GM23248 (cell line): ENCODE measurements around the gene DOCK10. TPM values are rescaled to one million over a fixed set of nuclear protein-coding genes. Genes with fewer than 3 reads are reported as not detected.

ENCODE experiments used
- DNase-seq: peaks from one replicate; pipeline ENCODE4 v3.0.0-alpha.2; 2015
- H2AFZ ChIP-seq: fragments of 200-600 bp; sonication (generic); 2 replicates; pipeline ENCODE4 v1.6.1; 2016; ENCODE audit warnings: antibody characterized with exemption
- H3F3A ChIP-seq: fragments of 200-600 bp; sonication (generic); 2 replicates; pipeline ENCODE4 v1.6.1; 2016; ENCODE audit warnings: mild to moderate bottlenecking, antibody characterized with exemption, mixed run types; ENCODE audit not compliant: insufficient read depth
- H3K27ac ChIP-seq: fragments of 200-600 bp; sonication (generic); 2 replicates; pipeline ENCODE4 v1.5.1; 2016; ENCODE audit warnings: mild to moderate bottlenecking
- H3K27me3 ChIP-seq: fragments of 200-600 bp; sonication (generic); replicated peaks from 2 replicates; pipeline ENCODE4 v1.6.1; 2016; ENCODE audit warnings: mild to moderate bottlenecking; ENCODE audit not compliant: insufficient read depth
- H3K36me3 ChIP-seq: fragments of 200-600 bp; sonication (generic); 2 replicates; pipeline ENCODE4 v1.6.1; 2016; ENCODE audit warnings: low read depth, mild to moderate bottlenecking
- H3K4me1 ChIP-seq: fragments of 200-600 bp; sonication (generic); 2 replicates; pipeline ENCODE4 v1.6.1; 2016; ENCODE audit warnings: mild to moderate bottlenecking; ENCODE audit not compliant: insufficient read depth
- H3K4me2 ChIP-seq: fragments of 200-600 bp; sonication (generic); one replicate; pipeline ENCODE4 v1.6.1; 2016; ENCODE audit warnings: mild to moderate bottlenecking; ENCODE audit not compliant: unreplicated experiment
- H3K4me3 ChIP-seq: fragments of 200-600 bp; sonication (generic); 2 replicates; pipeline ENCODE4 v1.5.1; 2016; ENCODE audit warnings: mild to moderate bottlenecking
- H3K79me2 ChIP-seq: fragments of 200-600 bp; sonication (generic); 2 replicates; pipeline ENCODE4 v1.6.1; 2016; ENCODE audit warnings: mild to moderate bottlenecking; ENCODE audit not compliant: insufficient read depth
- H3K9ac ChIP-seq: fragments of 200-600 bp; sonication (generic); 2 replicates; pipeline ENCODE4 v1.6.1; 2016; ENCODE audit warnings: mild to moderate bottlenecking
- H3K9me2 ChIP-seq: fragments of 200-600 bp; sonication (generic); 2 replicates; pipeline ENCODE4 v1.6.1; 2016; ENCODE audit warnings: mixed run types, mild to moderate bottlenecking, moderate library complexity; ENCODE audit not compliant: insufficient read depth
- H3K9me3 ChIP-seq: fragments of 200-600 bp; sonication (generic); one replicate; pipeline ENCODE4 v1.6.1; 2017; ENCODE audit warnings: low read depth
- H4K20me1 ChIP-seq: fragments of 200-600 bp; sonication (generic); 2 replicates; pipeline ENCODE4 v1.6.0; 2016; ENCODE audit not compliant: insufficient read depth
- EZH2 ChIP-seq: fragments of 200-600 bp; sonication (generic); IDR thresholded peaks from 2 replicates; pipeline ENCODE4 v1.6.1; 2018; ENCODE audit warnings: antibody characterized with exemption, mild to moderate bottlenecking; ENCODE audit not compliant: insufficient read depth, poor library complexity, severe bottlenecking
- EZH2phosphoT487 ChIP-seq: fragments of 200-600 bp; sonication (generic); IDR thresholded peaks from 2 replicates; pipeline ENCODE4 v1.6.1; 2018; ENCODE audit warnings: antibody characterized with exemption, moderate library complexity, mild to moderate bottlenecking, low read depth; ENCODE audit not compliant: insufficient read depth
- whole genome bisulfite sequencing, 2 experiments: methylation state at CpG; one replicate each; pipeline ENCODE4 v1.1.6; 2015 to 2017; ENCODE audit warnings: low lambda C conversion rate in 2 of 2, low coverage in 1 of 2; ENCODE audit errors: missing lambda C conversion rate in 2 of 2; 5-methylcytosine and 5-hydroxymethylcytosine counted together
- in situ Hi-C: fragments of 300-500 bp; cut with MboI; formaldehyde crosslinking; loops from 2 replicates; pipeline ENCODE4 v1.15.0; 2020
- polyA plus RNA-seq: library from polyadenylated mRNA; unstranded; fragments of >200 nt; fragmentation: Nextera tagmentation; extraction: Ambion mirVana; gene quantifications from 2 replicates; pipeline ENCODE4 v1.2.1, GENCODE V29; 2016
- total RNA-seq: library from RNA; depleted of rRNA; stranded (reverse); fragments of >200 nt; shearing (Covaris generic); gene quantifications from 2 replicates; pipeline ENCODE4 v1.2.3, GENCODE V29; 2014

Gene DOCK10
- total and polyA plus RNA-seq, 2 experiments from 2014 or later = 8.5 to 19.2 TPM

GRCh38 chr2:224876522-224876921, 165.7 kb downstream of the DOCK10 start:
- no peak overlapping the region for H3K4me3 ChIP-seq
- no peak overlapping the region for H3K27ac ChIP-seq
- no peak overlapping the region for H3K9ac ChIP-seq
- H3K79me2 ChIP-seq = peaks cover 35% of the 10 kb centered on the region
- H3K4me2 ChIP-seq = no peak overlapping the region
- no peak overlapping the region for H2AFZ ChIP-seq
- no peaks in the 10 kb centered on the region for H4K20me1 ChIP-seq
- no peaks in the 10 kb centered on the region for H3K27me3 ChIP-seq
- 90 to 93% methylated on average over 6 of the region's 6 CpGs for WGBS, 2 experiments
- H3K36me3 ChIP-seq = peaks cover 46% of the 10 kb centered on the region
- no peaks in the 10 kb centered on the region for H3K9me3 ChIP-seq
- peaks cover 7% of the 10 kb centered on the region for H3K4me1 ChIP-seq
- in situ Hi-C loops = loop anchor here (25.0 kb wide), 1 partner anchor 761 kb away; no protein-coding TSS in a partner anchor
- peaks cover 42% of the 10 kb centered on the region for H3F3A ChIP-seq
- DNase-seq = no peak
- TF ChIP-seq EZH2phosphoT487 (no peak), EZH2 (no peak)
- no peaks in the 10 kb centered on the region for H3K9me2 ChIP-seq

- TF ChIP-seq EZH2 = no peak
- H3K36me3 ChIP-seq = peaks cover 41% of the 10 kb centered on the region
- H4K20me1 ChIP-seq = no peaks in the 10 kb centered on the region
- H3F3A ChIP-seq = peaks cover 42% of the 10 kb centered on the region
- peaks cover under 1% of the 10 kb centered on the region; the same call in 1 of the 2 replicates for H3K4me1 ChIP-seq
- no peaks in the 10 kb centered on the region for H3K9me2 ChIP-seq
- H3K27ac ChIP-seq = no peak overlapping the region
- WGBS, 2 experiments = 81 to 94% methylated on average over 2 of the region's 2 CpGs
- no peak overlapping the region for H2AFZ ChIP-seq
- in situ Hi-C loops = loop anchor here (25.0 kb wide), 1 partner anchor 761 kb away; no protein-coding TSS in a partner anchor
- no peaks in the 10 kb centered on the region for H3K9me3 ChIP-seq
- no peak overlapping the region for H3K4me2 ChIP-seq
- H3K27me3 ChIP-seq = no peaks in the 10 kb centered on the region
- H3K9ac ChIP-seq = no peak overlapping the region
- H3K79me2 ChIP-seq = peaks cover 35% of the 10 kb centered on the region
- H3K4me3 ChIP-seq = no peak overlapping the region
- no peak for DNase-seq
These were observed 166.4 kb downstream of the DOCK10 start for GRCh38 chr2:224875841-224876240.

- H3K4me3 ChIP-seq = no peak overlapping the region
- no peak for DNase-seq
- H3K27me3 ChIP-seq = no peaks in the 10 kb centered on the region
- in situ Hi-C loops = loop anchor here (25.0 kb wide), 1 partner anchor 762 kb away; no protein-coding TSS in a partner anchor
- H3K4me1 ChIP-seq = peaks cover under 1% of the 10 kb centered on the region
- H3K27ac ChIP-seq = no peak overlapping the region
- H3K4me2 ChIP-seq = no peak overlapping the region
- 97 to 98% methylated on average over 1 of the region's 1 CpG for WGBS, 2 experiments
- peaks cover 35% of the 10 kb centered on the region for H3K79me2 ChIP-seq
- no peaks in the 10 kb centered on the region for H3K9me2 ChIP-seq
- no peak for TF ChIP-seq EZH2phosphoT487
- no peak for TF ChIP-seq EZH2
- H3K36me3 ChIP-seq = peaks cover 35% of the 10 kb centered on the region
- H3K9ac ChIP-seq = no peak overlapping the region
- no peaks in the 10 kb centered on the region for H3K9me3 ChIP-seq
- H4K20me1 ChIP-seq = no peaks in the 10 kb centered on the region
- H3F3A ChIP-seq = peaks cover 42% of the 10 kb centered on the region
- no peak overlapping the region for H2AFZ ChIP-seq
These were observed 167.1 kb downstream of the DOCK10 start for GRCh38 chr2:224875153-224875552.

- Histone ChIP-seq H3K36me3 (peaks cover 41% of the 10 kb centered on the region), H3K27ac (no peak overlapping the region), H3K9me2 (no peaks in the 10 kb centered on the region), H3K9me3 (no peaks in the 10 kb centered on the region), H3K27me3 (no peaks in the 10 kb centered on the region), H3K9ac (no peak overlapping the region), H2AFZ (no peak overlapping the region), H3K4me2 (no peak overlapping the region), H3K4me1 (peaks cover 16% of the 10 kb centered on the region), H4K20me1 (no peaks in the 10 kb centered on the region), H3K79me2 (peaks cover 11% of the 10 kb centered on the region), H3K4me3 (no peak overlapping the region), H3F3A (peaks cover 54% of the 10 kb centered on the region)
- WGBS, 2 experiments = 61 to 67% methylated on average over 1 of the region's 1 CpG
- in situ Hi-C loops = no loop called here
- DNase-seq = no peak
- TF ChIP-seq EZH2 (no peak), EZH2phosphoT487 (no peak)
These were observed 170.5 kb downstream of the DOCK10 start for GRCh38 chr2:224871813-224872212.

- no peak for TF ChIP-seq EZH2phosphoT487
- TF ChIP-seq EZH2 = no peak
- Histone ChIP-seq H3K9me3 (no peaks in the 10 kb centered on the region), H2AFZ (no peak overlapping the region), H3K4me3 (no peak overlapping the region), H3F3A (peaks cover 50% of the 10 kb centered on the region), H3K4me2 (peak overlapping the region; percentile 71), H4K20me1 (no peaks in the 10 kb centered on the region), H3K4me1 (peaks cover 18% of the 10 kb centered on the region), H3K9me2 (no peaks in the 10 kb centered on the region), H3K9ac (peak overlapping the region; percentile 37; the same call in 1 of the 2 replicates), H3K36me3 (peaks cover 41% of the 10 kb centered on the region), H3K27ac (peak overlapping the region; percentile 79), H3K27me3 (no peaks in the 10 kb centered on the region), H3K79me2 (peaks cover 9% of the 10 kb centered on the region)
- in situ Hi-C loops = no loop called here
- DNase-seq = peak; percentile 44
These were observed 171.9 kb downstream of the DOCK10 start for GRCh38 chr2:224870341-224870740.
